ENCODE results near the gene RAP2B. TPM values are rescaled to one million over a fixed set of nuclear protein-coding genes. Genes with fewer than 3 reads are reported as not detected.

Gene RAP2B
- total RNA-seq, 4 donors from 2014 or later, result 1.5 to 2.0 (median 1.7) TPM

DNA sequence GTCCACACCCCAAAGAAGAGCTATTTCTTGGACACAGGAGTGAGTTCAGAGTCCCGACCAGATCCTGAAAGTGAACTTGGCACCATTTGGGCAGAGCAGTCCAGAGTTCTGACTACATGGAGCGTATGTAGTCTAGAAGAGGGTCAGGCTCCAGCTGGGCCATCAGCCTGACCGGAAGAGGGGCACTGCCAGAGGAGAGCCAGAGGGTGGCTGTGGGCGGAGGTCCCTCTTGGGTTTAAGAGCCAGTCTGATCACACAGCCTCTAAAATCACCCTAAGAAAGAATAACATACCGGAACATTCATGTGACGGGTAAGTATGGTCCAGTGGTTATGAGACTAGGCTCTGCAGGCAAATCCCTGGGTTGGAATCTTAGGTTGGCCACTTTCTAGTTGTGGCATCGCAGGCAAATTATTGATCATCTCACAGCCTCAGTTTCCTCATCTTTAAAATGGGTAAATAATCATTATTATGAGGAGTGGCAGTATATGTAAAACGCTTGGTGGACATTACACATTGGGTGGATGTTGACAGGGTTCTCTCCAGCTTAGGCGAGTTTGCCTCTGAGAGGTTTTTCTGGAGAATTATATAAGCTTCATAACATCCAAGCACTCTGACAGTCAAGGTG lies 2.1 kb upstream of the RAP2B start:
- Histone ChIP-seq H3K36me3 (no peaks in the 10 kb centered on the region), H3K4me1 (peaks cover 13 to 15% of the 10 kb centered on the region in 2 donors), H3K4me3 (peak overlapping the region; percentile 76 to 88 (median 81)), H3K27ac (peak overlapping the region; percentile 71 to 88 (median 85)), H3K27me3 (no peaks in the 10 kb centered on the region), H3K9me3 (no peaks in the 10 kb centered on the region)
- intact Hi-C loops (cut with DNase I; ENCODE audit: low total_unique reads) (loop anchor here (10.0 kb wide), 1 partner anchor 1165 kb away; the partner anchor contains the start of gene DHX36), in situ Hi-C loops (cut with MboI; ENCODE audit: low sequenced_read_pairs in 4 of 4) (no loop called here)
- TF ChIP-seq, protein P1, sequence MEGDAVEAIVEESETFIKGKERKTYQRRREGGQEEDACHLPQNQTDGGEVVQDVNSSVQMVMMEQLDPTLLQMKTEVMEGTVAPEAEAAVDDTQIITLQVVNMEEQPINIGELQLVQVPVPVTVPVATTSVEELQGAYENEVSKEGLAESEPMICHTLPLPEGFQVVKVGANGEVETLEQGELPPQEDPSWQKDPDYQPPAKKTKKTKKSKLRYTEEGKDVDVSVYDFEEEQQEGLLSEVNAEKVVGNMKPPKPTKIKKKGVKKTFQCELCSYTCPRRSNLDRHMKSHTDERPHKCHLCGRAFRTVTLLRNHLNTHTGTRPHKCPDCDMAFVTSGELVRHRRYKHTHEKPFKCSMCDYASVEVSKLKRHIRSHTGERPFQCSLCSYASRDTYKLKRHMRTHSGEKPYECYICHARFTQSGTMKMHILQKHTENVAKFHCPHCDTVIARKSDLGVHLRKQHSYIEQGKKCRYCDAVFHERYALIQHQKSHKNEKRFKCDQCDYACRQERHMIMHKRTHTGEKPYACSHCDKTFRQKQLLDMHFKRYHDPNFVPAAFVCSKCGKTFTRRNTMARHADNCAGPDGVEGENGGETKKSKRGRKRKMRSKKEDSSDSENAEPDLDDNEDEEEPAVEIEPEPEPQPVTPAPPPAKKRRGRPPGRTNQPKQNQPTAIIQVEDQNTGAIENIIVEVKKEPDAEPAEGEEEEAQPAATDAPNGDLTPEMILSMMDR (IDR thresholded peaks at IDR 0.05 in 4 of 5, conservative IDR thresholded peaks at IDR 0.05 in 1 of 5), result no peak
- TF ChIP-seq POLR2A (IDR thresholded peaks at IDR 0.05), result no peak
- ATAC-seq, result no peak
- DNase-seq, result no peak

DNA sequence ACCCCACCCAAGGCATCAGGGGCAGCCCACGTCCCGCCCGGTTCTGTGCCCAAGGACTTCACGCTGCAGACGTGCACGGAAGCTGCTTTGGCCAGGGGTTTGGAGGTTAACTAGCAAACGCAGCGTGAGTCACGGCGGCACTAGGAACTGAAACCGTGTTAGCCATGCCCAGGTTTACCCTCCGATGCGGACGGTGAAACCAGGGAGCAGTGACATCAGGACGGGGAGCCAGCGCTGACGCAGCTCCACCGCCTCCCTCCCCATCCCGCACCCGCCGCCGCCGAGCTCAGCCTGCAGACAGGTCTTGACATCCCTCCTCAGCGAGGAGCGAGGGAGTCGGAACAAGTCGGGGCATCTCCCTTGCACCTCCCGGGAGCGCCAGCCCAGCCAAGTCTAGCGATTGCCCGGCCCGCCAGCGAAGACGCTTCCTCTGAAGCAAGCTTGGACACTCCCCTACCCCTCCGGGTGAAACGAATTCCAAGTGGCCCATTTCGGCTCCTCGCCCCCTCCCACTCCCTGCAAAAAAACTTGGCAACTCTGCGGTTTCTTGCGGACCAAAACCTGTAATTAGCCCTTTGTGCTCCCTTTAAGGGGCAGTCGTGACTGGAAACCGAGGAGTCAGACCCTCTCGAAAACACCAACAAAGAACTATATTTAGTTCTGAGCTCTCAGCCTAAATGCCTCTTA lies 1.4 kb upstream of the RAP2B start:
- Histone ChIP-seq H3K36me3 (no peaks in the 10 kb centered on the region), H3K27ac (peak overlapping the region; percentile 71 to 88 (median 85)), H3K9me3 (no peaks in the 10 kb centered on the region), H3K4me1 (peaks cover 14 to 15% of the 10 kb centered on the region in 2 donors), H3K4me3 (peak overlapping the region; percentile 76 to 88 (median 81)), H3K27me3 (no peaks in the 10 kb centered on the region)
- TF ChIP-seq, protein P1 (IDR thresholded peaks at IDR 0.05 in 4 of 5, conservative IDR thresholded peaks at IDR 0.05 in 1 of 5), result no peak
- no peak for TF ChIP-seq POLR2A (IDR thresholded peaks at IDR 0.05)
- ATAC-seq (peak; percentile 11 to 23), DNase-seq (peak; percentile 24 to 47)
- intact Hi-C loops (cut with DNase I; ENCODE audit: low total_unique reads), result loop anchor here (10.0 kb wide), 1 partner anchor 1164 kb away; the partner anchor contains the start of gene DHX36
- in situ Hi-C loops (cut with MboI; ENCODE audit: low sequenced_read_pairs in 4 of 4), result no loop called here

DNA sequence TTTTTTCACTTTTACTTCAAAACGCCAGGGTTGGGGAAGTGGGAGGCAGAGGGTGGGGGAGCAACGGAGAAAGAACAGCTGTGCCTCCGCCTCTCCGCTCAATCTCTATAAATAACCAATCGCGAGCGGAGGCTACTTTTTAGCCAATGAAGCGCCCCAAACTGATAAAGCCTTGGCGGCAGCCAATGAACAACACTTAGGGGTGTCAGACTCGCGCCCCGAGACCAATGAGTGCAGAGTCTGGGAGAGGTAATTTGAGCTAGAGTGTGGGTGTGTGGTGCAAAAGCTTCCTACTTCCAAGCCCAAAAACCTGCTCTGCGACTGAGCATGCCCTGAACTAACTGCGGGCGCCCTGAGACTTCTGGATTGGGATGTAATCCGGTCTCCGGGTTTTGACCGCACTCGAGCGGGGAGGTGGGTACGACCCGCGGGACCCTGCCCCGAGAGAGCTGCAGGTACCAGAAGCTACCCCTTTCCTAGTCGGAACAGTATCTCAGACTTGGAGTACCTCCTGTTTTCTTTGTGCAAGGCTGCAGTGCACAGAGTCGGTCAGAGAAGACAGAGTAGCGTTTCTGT lies 800 bp upstream of the RAP2B start:
- no peaks in the 10 kb centered on the region for H3K27me3 ChIP-seq
- H3K27ac ChIP-seq, result peak overlapping the region; percentile 71 to 88 (median 85)
- intact Hi-C loops (cut with DNase I; ENCODE audit: low total_unique reads) (loop anchor here (10.0 kb wide), 1 partner anchor 1164 kb away; the partner anchor contains the start of gene DHX36), in situ Hi-C loops (cut with MboI; ENCODE audit: low sequenced_read_pairs in 4 of 4) (no loop called here)
- H3K4me3 ChIP-seq, result peak overlapping the region; percentile 76 to 88 (median 81)
- H3K4me1 ChIP-seq, result peaks cover 19% of the 10 kb centered on the region in 2 donors
- no peaks in the 10 kb centered on the region for H3K36me3 ChIP-seq
- H3K9me3 ChIP-seq, result no peaks in the 10 kb centered on the region
- ATAC-seq (peak; percentile 88 to 90), DNase-seq (peak; percentile 92 to 94)
- TF ChIP-seq, protein P1 (IDR thresholded peaks at IDR 0.05 in 4 of 5, conservative IDR thresholded peaks at IDR 0.05 in 1 of 5), result no peak
- TF ChIP-seq POLR2A (IDR thresholded peaks at IDR 0.05), result peak; percentile 30 to 73

DNA sequence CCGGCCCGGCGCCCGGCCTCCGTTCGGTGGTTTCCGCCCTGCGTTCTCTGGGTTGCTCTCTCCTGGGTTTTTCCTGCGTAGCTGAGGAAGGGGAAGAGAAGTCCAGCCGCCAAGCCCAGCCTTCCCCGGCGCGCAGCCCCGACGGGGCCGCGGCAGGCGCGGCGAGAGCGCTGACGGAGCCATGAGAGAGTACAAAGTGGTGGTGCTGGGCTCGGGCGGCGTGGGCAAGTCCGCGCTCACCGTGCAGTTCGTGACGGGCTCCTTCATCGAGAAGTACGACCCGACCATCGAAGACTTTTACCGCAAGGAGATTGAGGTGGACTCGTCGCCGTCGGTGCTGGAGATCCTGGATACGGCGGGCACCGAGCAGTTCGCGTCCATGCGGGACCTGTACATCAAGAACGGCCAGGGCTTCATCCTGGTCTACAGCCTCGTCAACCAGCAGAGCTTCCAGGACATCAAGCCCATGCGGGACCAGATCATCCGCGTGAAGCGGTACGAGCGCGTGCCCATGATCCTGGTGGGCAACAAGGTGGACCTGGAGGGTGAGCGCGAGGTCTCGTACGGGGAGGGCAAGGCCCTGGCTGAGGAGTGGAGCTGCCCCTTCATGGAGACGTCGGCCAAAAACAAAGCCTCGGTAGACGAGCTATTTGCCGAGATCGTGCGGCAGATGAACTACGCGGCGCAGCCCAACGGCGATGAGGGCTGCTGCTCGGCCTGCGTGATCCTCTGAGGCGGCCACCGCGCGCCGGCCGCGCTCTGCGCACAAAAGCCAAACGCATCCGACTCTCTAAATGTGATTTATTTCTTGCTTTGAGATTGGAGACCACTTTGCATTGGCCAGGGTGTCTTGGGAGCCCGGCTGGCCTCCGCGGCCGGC lies 727 bp downstream of the RAP2B start:
- TF ChIP-seq, protein P1 (IDR thresholded peaks at IDR 0.05 in 4 of 5, conservative IDR thresholded peaks at IDR 0.05 in 1 of 5), result no peak
- TF ChIP-seq POLR2A (IDR thresholded peaks at IDR 0.05), result no peak
- ATAC-seq, result peak in 1 of 2 donors; percentile 15
- H3K9me3 ChIP-seq, result no peaks in the 10 kb centered on the region
- peaks cover 19% of the 10 kb centered on the region in 2 donors for H3K4me1 ChIP-seq
- no peaks in the 10 kb centered on the region for H3K27me3 ChIP-seq
- H3K27ac ChIP-seq, result peak overlapping the region; percentile 66 to 88 (median 80)
- peak overlapping the region; percentile 76 to 88 (median 81) for H3K4me3 ChIP-seq
- peak in 1 of 2 donors; percentile 13 for DNase-seq
- in situ Hi-C loops (cut with MboI; ENCODE audit: low sequenced_read_pairs in 4 of 4) (no loop called here), intact Hi-C loops (cut with DNase I; ENCODE audit: low total_unique reads) (loop anchor here (10.0 kb wide), 1 partner anchor 1162 kb away; the partner anchor contains the start of gene DHX36)
- H3K36me3 ChIP-seq, result no peaks in the 10 kb centered on the region

Data from gastrocnemius medialis (tissue), 4 donors.